Activated CD4-positive, alpha-beta T cell treated with anti-CD3 and anti-CD28 coated beads, Interleukin-2, amount 10 ng/mL, durations not matched to agents 24 days and 14 days (primary cell): ENCODE data around the gene ALAD. TPM values are rescaled to one million over a fixed set of nuclear protein-coding genes. Genes with fewer than 3 reads are reported as not detected.

Experiments used
- DNase-seq: peaks from one replicate; pipeline ENCODE4 v3.0.0; 2022
- H3K27ac Mint-ChIP-seq: one replicate; pipeline ENCODE4 v1.8.0; 2022; ENCODE audit warnings: mild to moderate bottlenecking, mixed read lengths
- H3K27me3 Mint-ChIP-seq: one replicate; pipeline ENCODE4 v1.8.0; 2022; ENCODE audit warnings: mixed read lengths
- H3K36me3 Mint-ChIP-seq: one replicate; pipeline ENCODE4 v1.8.0; 2022; ENCODE audit warnings: low read depth, mild to moderate bottlenecking, mixed read lengths
- H3K4me1 Mint-ChIP-seq: one replicate; pipeline ENCODE4 v1.8.0; 2021; ENCODE audit warnings: mixed read lengths
- H3K4me3 Mint-ChIP-seq: one replicate; pipeline ENCODE4 v1.8.0; 2022; ENCODE audit warnings: mild to moderate bottlenecking, moderate library complexity, mixed read lengths
- H3K9me3 Mint-ChIP-seq: one replicate; pipeline ENCODE4 v1.8.0; 2021; ENCODE audit warnings: mixed read lengths
- intact Hi-C: fragments of 100-400 bp; cut with micrococcal nuclease; formaldehyde crosslinking; loops from one replicate; pipeline ENCODE4 v1.15.1; 2023
- total RNA-seq: library from RNA; stranded (reverse); gene quantifications from 2 replicates; pipeline ENCODE4 v1.2.3, GENCODE V29; 2022

The ALAD gene
- total RNA-seq, 1 donor from 2014 or later, result 24.9 TPM

DNA sequence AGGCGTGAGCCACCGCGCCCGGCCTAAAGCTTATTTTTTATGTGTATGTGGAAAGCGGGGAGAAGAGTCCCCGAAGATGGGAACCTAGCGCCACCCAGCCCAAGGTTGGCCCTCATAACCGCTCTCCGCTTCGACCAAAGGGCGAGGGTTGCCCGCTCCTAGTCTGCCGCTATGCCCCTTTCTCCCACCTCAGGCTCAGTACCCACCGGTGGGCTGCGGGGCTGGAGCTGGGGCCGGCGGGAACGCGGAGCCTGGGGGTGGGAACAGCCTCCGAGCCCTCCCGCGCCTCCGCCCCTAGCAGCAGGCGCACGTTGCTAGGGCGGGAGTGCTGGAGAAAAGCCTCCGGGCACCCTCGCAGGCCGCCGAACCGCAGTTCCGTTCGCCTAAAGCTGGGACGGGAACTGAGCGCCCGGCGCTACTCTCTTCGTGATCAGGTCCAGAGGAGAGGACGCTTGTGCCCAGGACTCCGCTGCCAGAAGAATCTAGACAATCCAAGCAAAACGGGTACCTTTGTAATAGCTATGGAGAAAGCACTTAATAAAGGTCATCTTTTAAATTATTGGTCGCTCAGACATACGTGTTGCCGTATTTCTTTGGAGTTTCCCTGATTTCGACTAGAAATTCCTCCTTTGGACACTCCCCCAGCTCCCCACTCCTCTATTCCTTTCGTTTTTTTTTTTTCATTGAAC is 60.9 kb downstream of the ALAD start, which contains the start of gene WDR31:
TSS of gene WDR31 (minus strand) at position 265 of the 689 bp plus-strand sequence. CDS start 8,253 bp downstream, outside the sequence.
- Mint-ChIP-seq H3K36me3 (no peaks in the 10 kb centered on the region), H3K27me3 (no peaks in the 10 kb centered on the region), H3K4me1 (peaks cover 43% of the 10 kb centered on the region), H3K27ac (peak within 1 kb of the TSS; percentile 78), H3K9me3 (no peaks in the 10 kb centered on the region), H3K4me3 (peak within 1 kb of the TSS; percentile 81)
- intact Hi-C loops, result loop anchor here (1.0 to 5.0 kb wide), 7 partner anchors 10 to 172 kb away; partner anchors contain the start of genes ALAD, C9orf43, CDC26 and FKBP15
- peak; percentile 95 for DNase-seq

DNA sequence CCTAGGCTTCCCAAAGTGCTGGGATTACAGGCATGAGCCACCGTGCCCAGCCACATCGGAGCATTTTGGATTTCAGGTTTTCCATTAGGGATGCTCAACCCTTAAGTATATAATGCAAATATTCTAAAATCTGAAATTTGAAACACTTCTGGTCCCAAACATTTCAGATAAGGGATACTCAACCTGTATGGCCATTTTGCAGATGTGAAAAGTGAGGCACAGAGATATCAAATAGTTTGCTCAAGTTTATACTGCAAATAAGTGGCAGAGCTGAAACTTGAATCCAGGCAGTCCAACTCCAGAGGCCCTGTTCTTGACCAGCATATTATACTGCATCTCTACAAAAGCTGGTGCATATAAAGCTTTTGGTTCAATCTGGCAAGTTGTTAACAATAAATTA is 63.4 kb downstream of the ALAD start:
- intact Hi-C loops, result no loop called here
- H3K9me3 Mint-ChIP-seq, result no peaks in the 10 kb centered on the region

More for the DNA sequence above, 63.4 kb downstream of the ALAD start:
- Mint-ChIP-seq H3K36me3 (no peaks in the 10 kb centered on the region), H3K27me3 (no peaks in the 10 kb centered on the region), H3K4me3 (no peak overlapping the region), H3K27ac (no peak overlapping the region), H3K4me1 (peaks cover 34% of the 10 kb centered on the region)
- no peak for DNase-seq

Other genes starting within 250 kb of the ALAD start
- gene FKBP15, start 180.0 kb downstream of the ALAD start, total RNA-seq, result 33.9 and 36.7 TPM in 2 replicates
- 18.6 and 20.0 TPM in 2 replicates for gene SLC31A1, start 179.7 kb downstream of the ALAD start, total RNA-seq
- 52.0 and 57.4 TPM in 2 replicates for gene CDC26, start 125.7 kb downstream of the ALAD start, total RNA-seq
- gene PRPF4, start 125.6 kb downstream of the ALAD start, total RNA-seq, result 63.6 and 64.6 TPM in 2 replicates
- 0.12 TPM in 1 of 2 replicates, not detected in the other for gene RNF183, start 97.9 kb downstream of the ALAD start, total RNA-seq
- 2.2 and 2.7 TPM in 2 replicates for gene WDR31, start 61.0 kb downstream of the ALAD start, total RNA-seq
- 10.5 and 10.6 TPM in 2 replicates for gene BSPRY, start 51.7 kb downstream of the ALAD start, total RNA-seq
- gene HDHD3, start 24.3 kb downstream of the ALAD start, total RNA-seq, result 16.5 and 17.8 TPM in 2 replicates
- gene POLE3, start 9.4 kb upstream of the ALAD start, total RNA-seq, result 81.4 and 84.4 TPM in 2 replicates
- 0.51 and 0.52 TPM in 2 replicates for gene C9orf43, start 9.5 kb upstream of the ALAD start, total RNA-seq
- gene RGS3, start 62.4 kb upstream of the ALAD start, total RNA-seq, result 113 and 122 TPM in 2 replicates